Measurements from ENCODE around the gene ATP9A. TPM values are rescaled to one million over a fixed set of nuclear protein-coding genes. Genes with fewer than 3 reads are reported as not detected.

ATP9A gene
- polyA plus RNA-seq, 1 of the 3 experiments (the other 2 are of a cell fraction) = 11.0 TPM

- TF ChIP-seq, protein P1, sequence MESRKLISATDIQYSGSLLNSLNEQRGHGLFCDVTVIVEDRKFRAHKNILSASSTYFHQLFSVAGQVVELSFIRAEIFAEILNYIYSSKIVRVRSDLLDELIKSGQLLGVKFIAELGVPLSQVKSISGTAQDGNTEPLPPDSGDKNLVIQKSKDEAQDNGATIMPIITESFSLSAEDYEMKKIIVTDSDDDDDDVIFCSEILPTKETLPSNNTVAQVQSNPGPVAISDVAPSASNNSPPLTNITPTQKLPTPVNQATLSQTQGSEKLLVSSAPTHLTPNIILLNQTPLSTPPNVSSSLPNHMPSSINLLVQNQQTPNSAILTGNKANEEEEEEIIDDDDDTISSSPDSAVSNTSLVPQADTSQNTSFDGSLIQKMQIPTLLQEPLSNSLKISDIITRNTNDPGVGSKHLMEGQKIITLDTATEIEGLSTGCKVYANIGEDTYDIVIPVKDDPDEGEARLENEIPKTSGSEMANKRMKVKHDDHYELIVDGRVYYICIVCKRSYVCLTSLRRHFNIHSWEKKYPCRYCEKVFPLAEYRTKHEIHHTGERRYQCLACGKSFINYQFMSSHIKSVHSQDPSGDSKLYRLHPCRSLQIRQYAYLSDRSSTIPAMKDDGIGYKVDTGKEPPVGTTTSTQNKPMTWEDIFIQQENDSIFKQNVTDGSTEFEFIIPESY (IDR thresholded peaks at IDR 0.05; ENCODE audit: borderline replicate concordance, low read depth) = 0 out of 2 replicates have a peak, but pooled peaks have one; percentile 38
Observed at GRCh38 chr20:51750037-51750769, 18.0 kb downstream of the ATP9A start (continued).

DNA sequence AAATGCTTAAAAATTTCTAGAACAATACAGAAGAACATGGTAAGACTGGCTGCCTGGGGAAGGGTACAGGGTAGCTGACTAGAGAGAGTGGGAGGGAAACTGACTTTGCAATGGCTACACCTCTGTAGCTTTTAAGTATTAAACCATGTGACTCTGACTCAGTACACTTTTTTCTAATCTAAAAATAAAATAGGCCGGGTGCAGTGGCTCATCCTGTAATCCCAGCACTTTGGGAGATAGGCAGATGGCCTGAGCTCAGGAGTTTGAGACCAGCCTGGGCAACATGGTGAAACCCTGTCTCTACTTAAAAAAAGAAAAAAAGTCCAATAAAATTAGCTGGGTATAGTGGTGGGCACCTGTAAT lies 18.5 kb downstream of the ATP9A start:
- no peak for DNase-seq
- no peaks in the 10 kb centered on the region for H3K36me3 ChIP-seq (replicated peaks in 1 of 2; ENCODE audit: control insufficient read depth in 1 of 2, insufficient read depth in 2 of 2, low read length in 1 of 2)
- no peaks in the 10 kb centered on the region for H3K27me3 ChIP-seq (ENCODE audit: insufficient read depth)
- peaks cover 43% of the 10 kb centered on the region for H3F3A ChIP-seq (replicated peaks; ENCODE audit: insufficient read depth)
- ChIA-PET CTCF (interaction anchor here (1.2 kb wide), 1 partner anchor 17 kb away, joined by 3 read pairs; no protein-coding TSS in a partner anchor), POLR2A (no interaction called here)
- peak overlapping the region in 1 of 2 experiments; percentile 96; a peak in 2 of 4 replicates for H3K27ac ChIP-seq (ENCODE audit: low read depth in 2 of 2, low read length in 1 of 2)
- H4K20me1 ChIP-seq (ENCODE audit: insufficient read depth) = no peaks in the 10 kb centered on the region
- TF ChIP-seq RFX5 (IDR thresholded peaks at IDR 0.05; ENCODE audit: low read length) = no peak
- peak; percentile 51; the same call in 1 of the 2 replicates for TF ChIP-seq MEF2A (IDR thresholded peaks at IDR 0.05; ENCODE audit: borderline replicate concordance, low read depth)
- no peak for TF ChIP-seq JUND (IDR thresholded peaks at IDR 0.05)
- TF ChIP-seq TCF12 (IDR thresholded peaks at IDR 0.05) = no peak
- TF ChIP-seq, protein P2, sequence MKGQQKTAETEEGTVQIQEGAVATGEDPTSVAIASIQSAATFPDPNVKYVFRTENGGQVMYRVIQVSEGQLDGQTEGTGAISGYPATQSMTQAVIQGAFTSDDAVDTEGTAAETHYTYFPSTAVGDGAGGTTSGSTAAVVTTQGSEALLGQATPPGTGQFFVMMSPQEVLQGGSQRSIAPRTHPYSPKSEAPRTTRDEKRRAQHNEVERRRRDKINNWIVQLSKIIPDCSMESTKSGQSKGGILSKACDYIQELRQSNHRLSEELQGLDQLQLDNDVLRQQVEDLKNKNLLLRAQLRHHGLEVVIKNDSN (IDR thresholded peaks at IDR 0.05; ENCODE audit: borderline replicate concordance, low read depth) = peak; percentile 61; the same call in 1 of the 2 replicates
- no peak for TF ChIP-seq FOSL2 (IDR thresholded peaks at IDR 0.05; ENCODE audit: borderline replicate concordance, low read depth)
- peaks cover 59% of the 10 kb centered on the region for H3K79me2 ChIP-seq (ENCODE audit: insufficient read depth)
- H3K4me1 ChIP-seq (ENCODE audit: control insufficient read depth in 1 of 2, insufficient read depth in 2 of 2, low read depth in 1 of 2, low read length in 1 of 2) = peaks cover 8 to 22% of the 10 kb centered on the region in 2 experiments; a peak in 3 of 4 replicates
- no peaks in the 10 kb centered on the region for H3K9me2 ChIP-seq
- H3K9me3 ChIP-seq = no peaks in the 10 kb centered on the region
- peak overlapping the region; percentile 44; the same call in 1 of the 2 replicates for H3K9ac ChIP-seq
- no peak overlapping the region for H3K4me3 ChIP-seq (ENCODE audit: low read depth in 2 of 2, low read length in 1 of 2)
- no peak overlapping the region for H2AFZ ChIP-seq (ENCODE audit: low read depth)
- 15% methylated on average over 1 of the region's 1 CpG for WGBS (ENCODE audit: low lambda C conversion rate)
- peak overlapping the region; percentile 38 for H3K4me2 ChIP-seq

DNA sequence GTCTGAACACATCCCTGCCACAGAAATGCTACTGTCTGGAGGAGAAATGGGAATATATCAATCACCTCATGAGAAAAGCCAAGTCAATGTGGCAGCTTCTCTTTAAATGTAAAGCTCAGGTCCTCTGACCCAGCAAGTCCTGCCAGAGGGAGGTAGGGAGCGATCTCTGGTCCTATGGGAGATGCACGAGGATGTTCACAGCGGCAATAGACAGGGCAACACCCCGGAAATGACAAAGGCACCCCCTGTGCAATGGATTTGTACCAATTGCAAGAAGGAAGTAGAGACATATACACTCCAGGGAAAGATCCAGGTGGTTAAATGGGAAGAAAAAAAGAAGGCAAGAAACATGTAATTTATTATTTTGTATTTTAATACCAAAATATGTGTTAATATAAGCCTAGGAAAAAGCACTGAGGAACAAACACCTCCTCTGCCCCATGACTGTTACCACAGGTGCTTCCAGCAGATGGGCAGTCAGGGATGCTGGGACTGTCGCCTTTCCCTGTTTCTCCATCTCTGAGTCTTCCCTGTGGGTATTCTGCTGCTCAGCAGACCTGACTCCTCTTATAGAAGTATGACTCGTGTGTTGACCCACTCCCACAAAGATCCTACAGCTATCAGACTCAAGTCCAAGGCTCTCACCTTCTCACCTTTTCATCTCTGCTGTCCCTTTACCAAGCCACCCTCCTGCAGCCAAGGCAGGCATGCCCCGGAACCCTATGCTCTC lies 20.8 kb downstream of the ATP9A start:
- no peak overlapping the region for H2AFZ ChIP-seq (ENCODE audit: low read depth)
- no peaks in the 10 kb centered on the region for H3K36me3 ChIP-seq (replicated peaks in 1 of 2; ENCODE audit: control insufficient read depth in 1 of 2, insufficient read depth in 2 of 2, low read length in 1 of 2)
- no peak for DNase-seq
- no peaks in the 10 kb centered on the region for H3K9me3 ChIP-seq
- CTCF ChIA-PET = no interaction called here
- H3K79me2 ChIP-seq (ENCODE audit: insufficient read depth) = peaks cover 59% of the 10 kb centered on the region
- H3K4me2 ChIP-seq = no peak overlapping the region
- peaks cover 30% of the 10 kb centered on the region for H3F3A ChIP-seq (replicated peaks; ENCODE audit: insufficient read depth)
- H3K9me2 ChIP-seq = no peaks in the 10 kb centered on the region
- no peak overlapping the region for H3K9ac ChIP-seq
- no peak overlapping the region for H3K4me3 ChIP-seq (ENCODE audit: low read depth in 2 of 2, low read length in 1 of 2)
- no peak for TF ChIP-seq RCOR1 (IDR thresholded peaks at IDR 0.05; ENCODE audit: low read length)
- WGBS (ENCODE audit: low lambda C conversion rate) = 81% methylated on average over 7 of the region's 7 CpGs
- H3K27me3 ChIP-seq (ENCODE audit: insufficient read depth) = no peaks in the 10 kb centered on the region
- H4K20me1 ChIP-seq (ENCODE audit: insufficient read depth) = no peaks in the 10 kb centered on the region
- H3K4me1 ChIP-seq (ENCODE audit: control insufficient read depth in 1 of 2, insufficient read depth in 2 of 2, low read depth in 1 of 2, low read length in 1 of 2) = peaks cover 10 to 26% of the 10 kb centered on the region in 2 experiments; a peak in 3 of 4 replicates
- H3K27ac ChIP-seq (ENCODE audit: low read depth in 2 of 2, low read length in 1 of 2) = no peak overlapping the region
- POLR2A ChIA-PET = no interaction called here
